NCI-H2029 (cell line): ENCODE data around the gene THBS4.

Experiments used
- DNase-seq: peaks from one replicate; lab custom pipeline; 2025; lab: John Stamatoyannopoulos, UW

The THBS4 gene

DNA sequence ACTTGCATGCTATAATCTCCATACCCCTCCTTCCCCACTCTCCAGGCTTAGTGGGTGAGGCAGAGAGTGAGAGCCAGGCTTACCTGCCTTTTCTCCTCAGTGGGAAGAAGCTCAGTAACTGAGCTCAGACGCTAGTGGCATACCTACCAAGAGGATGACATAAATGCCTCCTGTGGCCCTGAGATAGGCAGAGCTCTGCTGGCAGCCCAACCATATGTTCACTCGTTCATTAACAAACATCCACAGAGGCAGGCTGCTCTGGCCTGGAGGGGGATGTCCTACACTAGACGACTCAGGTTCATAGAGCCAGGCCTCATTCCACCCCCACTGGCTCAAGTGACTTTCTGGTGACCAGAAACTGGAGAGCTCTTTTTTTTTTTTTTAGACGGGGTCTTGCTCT lies 81.3 kb downstream of the THBS4 start:
- no peak for DNase-seq

DNA sequence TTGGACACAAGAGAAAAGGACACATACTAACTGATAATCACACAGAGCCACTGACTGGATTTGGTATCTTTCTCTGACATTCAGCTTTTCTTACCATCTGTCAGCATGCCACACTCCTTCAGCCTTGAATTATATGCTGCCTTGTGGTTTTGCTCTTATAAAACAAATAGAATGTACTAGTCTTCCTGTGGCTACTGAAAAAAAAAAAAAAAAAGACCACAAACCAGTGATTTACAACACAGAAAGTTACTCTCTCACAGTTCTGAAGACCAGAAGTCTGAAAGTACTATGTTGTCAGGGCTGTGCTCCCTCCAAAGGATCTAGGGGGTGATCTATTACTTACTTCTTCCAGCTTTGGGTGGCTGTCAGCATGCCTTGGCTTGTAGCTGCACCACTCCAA lies 82.3 kb downstream of the THBS4 start:
- DNase-seq: no peak

DNA sequence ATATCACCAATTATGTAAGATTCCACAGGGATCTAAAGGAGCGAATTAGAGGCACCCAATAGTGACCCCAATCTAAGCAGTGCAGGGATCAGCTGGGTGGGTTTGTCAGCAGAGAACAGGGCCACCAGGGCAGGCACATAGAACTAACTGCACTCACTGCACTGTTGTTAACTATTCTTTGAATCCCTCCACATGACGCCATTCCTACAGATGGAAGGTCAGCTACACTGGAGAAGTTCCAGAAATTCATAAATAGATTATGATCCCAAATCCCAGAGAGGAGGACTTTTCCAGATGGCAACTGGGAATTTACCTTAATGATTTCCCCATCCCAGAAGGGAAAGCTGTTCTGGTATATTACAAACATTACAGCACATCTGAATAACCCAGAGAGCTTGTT lies 84.2 kb downstream of the THBS4 start:
- DNase-seq: no peak

DNA sequence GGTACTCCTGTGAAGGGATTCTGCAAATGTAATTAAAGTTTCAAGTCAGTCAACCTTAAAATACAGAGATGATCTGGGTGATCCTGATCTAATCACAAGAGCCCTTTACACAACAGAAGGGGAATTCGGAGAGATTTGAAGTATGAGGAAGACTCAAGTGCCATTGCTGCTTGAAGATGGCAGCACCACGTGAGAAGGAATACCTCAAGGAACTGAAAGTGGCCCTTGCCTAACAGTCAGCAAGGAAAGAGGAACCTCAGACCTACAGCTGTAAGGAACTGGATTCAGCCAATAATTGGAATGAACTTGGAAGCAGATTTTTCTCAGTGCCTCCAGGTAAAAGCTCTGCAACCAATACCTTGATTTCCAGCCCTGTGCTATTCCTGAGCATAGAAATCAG lies 87.4 kb downstream of the THBS4 start:
- DNase-seq: no peak

DNA sequence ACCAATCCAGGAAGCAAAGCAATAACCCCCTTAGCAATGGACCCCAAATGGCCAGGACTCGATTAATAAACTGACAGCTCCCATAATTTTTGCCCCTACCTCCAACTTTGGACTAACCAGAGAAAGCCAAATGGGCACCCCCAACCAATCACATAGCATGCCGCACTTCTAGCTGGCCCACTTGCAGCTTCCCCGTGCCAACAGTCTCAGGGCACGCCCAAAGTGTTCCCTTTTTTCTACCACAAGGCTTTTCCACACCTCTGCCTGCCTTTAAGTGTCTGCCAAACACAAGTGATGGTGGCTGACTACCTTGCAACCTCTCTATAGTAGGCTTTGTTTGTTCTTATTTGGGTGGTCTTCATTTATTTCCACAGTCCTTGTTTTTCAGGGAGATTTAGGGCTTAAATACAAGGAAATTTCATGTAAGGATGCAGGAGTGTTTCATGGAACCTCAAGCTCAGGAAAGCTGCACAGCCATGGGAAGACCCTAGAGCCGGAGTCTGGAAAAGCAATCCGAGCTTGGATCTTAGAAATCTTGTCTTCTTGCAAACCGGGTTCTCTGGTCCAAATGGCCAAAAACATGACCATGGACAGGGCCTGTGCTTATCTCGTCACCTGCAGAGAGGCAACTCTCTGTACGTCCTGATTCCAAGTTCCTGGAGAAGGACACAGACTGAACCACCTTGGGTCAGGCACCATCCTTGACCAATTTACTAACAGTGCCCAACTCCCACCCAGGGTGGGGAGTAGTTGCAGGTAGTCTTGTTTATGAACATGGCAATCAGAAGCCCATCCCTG lies 89.2 kb downstream of the THBS4 start:
- DNase-seq: no peak

DNA sequence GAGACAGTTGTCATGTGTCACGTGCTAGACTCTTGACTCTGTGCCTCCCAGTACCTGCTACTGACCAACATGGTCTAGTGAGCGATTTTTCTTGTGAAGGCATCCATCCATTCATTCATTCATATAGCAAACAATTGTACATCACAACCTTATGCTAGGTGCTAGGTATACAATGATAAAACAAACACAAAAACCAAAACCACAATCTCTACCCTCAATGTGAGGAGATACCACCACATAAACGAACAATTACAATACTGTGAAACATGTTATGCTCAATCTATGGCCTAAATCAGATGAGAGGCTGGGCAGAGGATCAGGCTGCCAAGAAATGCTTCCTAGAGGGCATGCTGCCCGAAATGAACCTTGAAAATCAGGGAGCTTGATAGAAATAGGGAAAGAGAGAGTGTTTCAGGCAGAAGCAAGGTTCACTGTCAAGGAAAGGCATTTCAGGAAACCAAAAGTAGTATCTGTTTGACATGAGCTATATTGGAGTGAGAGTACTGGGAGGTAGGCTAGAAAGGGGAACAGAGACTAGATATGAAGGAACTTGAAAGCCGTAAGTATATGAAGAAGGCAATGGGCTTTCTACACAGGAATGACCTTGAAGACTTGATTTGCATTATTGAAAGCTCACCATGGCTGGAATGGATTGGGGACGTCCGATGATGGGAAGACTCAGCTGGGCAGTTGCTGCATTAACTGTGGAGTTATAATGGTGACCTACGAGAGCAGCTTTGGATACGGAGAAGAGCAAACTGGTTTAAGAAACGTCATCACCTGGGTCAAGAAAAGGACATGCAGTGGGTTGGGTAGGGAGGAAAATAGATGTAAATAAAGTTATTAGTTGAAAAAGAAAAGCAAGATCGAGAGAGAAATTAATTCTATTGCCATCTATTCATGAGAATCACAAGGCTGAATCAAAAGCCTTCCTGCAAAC lies 90.1 kb downstream of the THBS4 start:
- DNase-seq: no peak

DNA sequence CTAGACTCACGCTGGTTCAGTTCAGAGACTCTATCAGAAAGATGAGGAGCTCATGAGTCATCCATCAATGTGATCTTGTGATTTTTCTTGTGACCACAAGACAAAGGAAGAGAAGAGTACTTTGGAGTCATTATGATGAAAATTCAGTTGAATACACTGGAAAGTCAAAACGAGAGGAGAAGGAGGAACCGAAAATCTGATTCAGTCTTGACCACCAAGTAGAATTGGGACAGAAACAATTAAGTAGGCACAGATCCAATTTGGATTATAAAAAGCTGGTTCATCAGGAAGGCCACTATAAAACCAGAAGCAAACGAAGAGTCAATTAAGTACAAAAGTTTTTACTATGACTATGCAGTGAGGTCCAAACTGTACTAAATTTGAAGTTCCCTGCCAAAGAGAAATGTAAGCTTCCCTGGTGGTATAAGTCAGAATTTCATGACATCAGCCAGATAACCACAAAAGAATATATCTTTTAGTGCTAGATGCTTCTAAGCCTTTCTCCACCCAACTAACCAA lies 90.9 kb downstream of the THBS4 start:
- no peak for DNase-seq

DNA sequence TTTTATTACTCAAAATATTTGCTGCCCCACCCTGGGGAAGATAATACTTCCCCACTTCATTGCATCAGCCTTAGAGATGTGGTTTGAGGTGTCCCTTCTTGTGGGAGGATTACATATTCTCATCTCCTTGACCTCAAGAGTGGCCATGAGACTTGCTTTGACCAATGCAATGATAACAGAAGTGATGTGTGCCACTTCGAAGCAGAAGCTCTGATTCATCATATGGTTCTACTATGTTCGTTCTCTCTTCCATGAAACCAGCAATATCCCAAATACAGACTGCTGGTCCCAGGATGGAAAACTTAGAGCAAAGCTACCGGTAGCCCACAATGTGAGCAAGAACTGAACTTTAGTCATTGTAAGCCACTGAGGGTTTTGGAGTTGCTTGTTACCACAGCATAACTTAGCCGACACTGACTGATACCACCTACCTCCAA lies 92.0 kb downstream of the THBS4 start:
- no peak for DNase-seq

DNA sequence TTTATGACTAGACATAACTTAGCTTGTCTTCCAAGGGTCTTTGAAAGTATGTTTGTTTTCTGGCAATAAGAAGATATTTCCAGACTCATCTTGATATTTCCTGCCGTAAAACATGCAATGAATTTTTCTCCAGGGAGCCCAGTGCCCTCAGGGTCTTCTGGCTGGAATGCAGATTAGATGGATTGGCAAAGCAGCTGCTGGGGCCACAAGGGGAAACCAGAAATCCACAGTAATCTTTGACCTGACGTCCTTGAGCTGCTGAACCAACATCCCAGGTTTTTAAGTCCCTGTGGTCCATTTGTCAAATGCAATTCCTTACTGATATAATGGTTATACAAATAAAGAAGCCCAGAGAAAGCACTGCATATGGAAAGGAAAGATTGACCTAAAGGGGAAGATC lies 93.0 kb downstream of the THBS4 start:
- no peak for DNase-seq

DNA sequence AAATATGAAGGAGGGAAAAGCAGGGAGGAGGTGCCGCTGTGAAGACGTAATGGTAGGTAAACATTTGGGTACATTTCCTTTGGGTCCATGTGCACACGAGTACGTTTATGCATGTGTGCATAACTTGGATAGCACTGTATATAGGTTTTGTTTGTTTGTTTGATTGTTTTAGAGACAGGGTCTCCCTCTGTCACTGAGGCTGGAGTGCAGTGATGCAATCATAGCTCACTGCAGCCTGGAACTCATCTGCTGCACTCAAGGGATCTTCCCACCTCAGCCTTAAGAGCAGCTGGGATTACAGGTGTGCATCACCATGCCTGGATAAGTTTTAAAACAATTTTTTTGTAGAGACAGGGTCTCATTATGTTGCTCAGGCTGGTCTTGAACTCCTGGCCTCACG lies 94.0 kb downstream of the THBS4 start:
- DNase-seq: no peak
